SK-N-SH (cell line): ENCODE data around the gene ZNF473. TPM values are rescaled to one million over a fixed set of nuclear protein-coding genes. Genes with fewer than 3 reads are reported as not detected.

Source experiments
- CTCF ChIA-PET: fragments of 300-600, 350-600 bp; formaldehyde crosslinking; extraction: SDS; loops from one replicate; lab custom pipeline; 2021; lab: Yijun Ruan, JAX
- POLR2A ChIA-PET: fragments of 350-600 bp; sonication (Branson Sonifier 250); formaldehyde crosslinking; extraction: SDS; loops from one replicate; lab custom pipeline; 2020; ENCODE audit warnings: antibody characterized with exemption, inconsistent platforms; lab: Yijun Ruan, JAX
- DNase-seq: peaks from one replicate; pipeline ENCODE4 v3.0.0; 2012
- H2AFZ ChIP-seq: fragments of 200-600 bp; sonication (generic); 2 replicates; pipeline ENCODE4 v1.8.1; 2016; ENCODE audit warnings: antibody characterized with exemption, mild to moderate bottlenecking, low read depth
- H3F3A ChIP-seq: fragments of 200-600 bp; sonication (generic); replicated peaks from 2 replicates; pipeline ENCODE3; 2016; ENCODE audit warnings: antibody characterized with exemption, mild to moderate bottlenecking; ENCODE audit not compliant: insufficient read depth
- H3K27ac ChIP-seq, 2 experiments: fragments of 200-500 bp in 1 of 2; fragments of 200-600 bp in 1 of 2; sonication (Bioruptor generic) in 1 of 2; sonication (generic), shearing (Covaris generic) in 1 of 2; 2 replicates each; pipeline versions ENCODE4 v1.5.1 to v1.6.1; 2014 to 2016; ENCODE audit warnings: low read depth in 2 of 2, inconsistent platforms in 1 of 2, low read length in 1 of 2, mild to moderate bottlenecking in 1 of 2, mixed read lengths in 1 of 2
- H3K27me3 ChIP-seq: fragments of 200-600 bp; sonication (generic), shearing (Covaris generic); 2 replicates; pipeline ENCODE4 v1.6.1; 2016; ENCODE audit warnings: mixed run types; ENCODE audit not compliant: insufficient read depth
- H3K36me3 ChIP-seq, 2 experiments: fragments of 200-500 bp in 1 of 2; fragments of 200-600 bp in 1 of 2; sonication (Bioruptor generic) in 1 of 2; sonication (generic) in 1 of 2; replicated peaks in 1 of 2; 2 replicates each; pipeline versions ENCODE3 to v1.5.1; 2014 to 2016; ENCODE audit warnings: low read length in 1 of 2, mild to moderate bottlenecking in 1 of 2; ENCODE audit not compliant: insufficient read depth in 2 of 2, control insufficient read depth in 1 of 2
- H3K4me1 ChIP-seq, 2 experiments: fragments of 200-500 bp in 1 of 2; fragments of 200-600 bp in 1 of 2; sonication (Bioruptor generic) in 1 of 2; sonication (generic), shearing (Covaris generic) in 1 of 2; 2 replicates each; pipeline versions ENCODE4 v1.5.1 to v1.6.1; 2014 to 2016; ENCODE audit warnings: low read depth in 1 of 2, low read length in 1 of 2, mixed run types in 1 of 2; ENCODE audit not compliant: insufficient read depth in 2 of 2, control insufficient read depth in 1 of 2
- H3K4me2 ChIP-seq: fragments of 200-600 bp; sonication (generic), shearing (Covaris generic); 2 replicates; pipeline ENCODE4 v1.6.1; 2017; ENCODE audit warnings: mixed run types
- H3K4me3 ChIP-seq, 2 experiments: fragments of 200-500 bp in 1 of 2; fragments of 200-600 bp in 1 of 2; sonication (Bioruptor generic) in 1 of 2; sonication (generic), shearing (Covaris generic) in 1 of 2; 2 replicates each; pipeline versions ENCODE4 v1.5.1 to v1.8.1; 2014 to 2016; ENCODE audit warnings: low read depth in 2 of 2, inconsistent platforms in 1 of 2, low read length in 1 of 2, mild to moderate bottlenecking in 1 of 2, mixed read lengths in 1 of 2, moderate library complexity in 1 of 2
- H3K79me2 ChIP-seq: fragments of 200-600 bp; sonication (generic); 2 replicates; pipeline ENCODE4 v1.8.1; 2017; ENCODE audit warnings: mild to moderate bottlenecking; ENCODE audit not compliant: insufficient read depth
- H3K9ac ChIP-seq: fragments of 200-600 bp; sonication (generic); 2 replicates; pipeline ENCODE4 v1.6.1; 2017; ENCODE audit warnings: mixed run types
- H3K9me2 ChIP-seq: fragments of 200-600 bp; sonication (generic); 2 replicates; pipeline ENCODE4 v1.6.1; 2017; ENCODE audit warnings: mixed run types
- H3K9me3 ChIP-seq: fragments of 200-600 bp; sonication (generic); 2 replicates; pipeline ENCODE4 v1.6.1; 2017; ENCODE audit warnings: mixed run types, mild to moderate bottlenecking, moderate library complexity
- H4K20me1 ChIP-seq: fragments of 200-600 bp; sonication (generic); 2 replicates; pipeline ENCODE4 v1.6.1; 2017; ENCODE audit warnings: mild to moderate bottlenecking, mixed run types; ENCODE audit not compliant: insufficient read depth
- CHD2 ChIP-seq: fragments of 150-350 bp; IDR thresholded peaks from 2 replicates; pipeline ENCODE4 v1.6.1; 2018; ENCODE audit warnings: low read length; ENCODE audit not compliant: partially characterized antibody
- ELF1 ChIP-seq: IDR thresholded peaks from 2 replicates; pipeline ENCODE4 v1.4.0; 2012
- EP300 ChIP-seq, 2 experiments: IDR thresholded peaks; 2 replicates each; pipeline versions ENCODE4 v1.4.0 to v1.6.1; 2012; ENCODE audit warnings: borderline replicate concordance in 1 of 2, low read depth in 1 of 2, low read length in 1 of 2
- EZH2phosphoT487 ChIP-seq: fragments of 200-600 bp; sonication (generic); IDR thresholded peaks from 2 replicates; pipeline ENCODE4 v1.6.1; 2017; ENCODE audit warnings: low read depth, mixed run types, mild to moderate bottlenecking, antibody characterized with exemption, moderate library complexity, borderline replicate concordance
- FOSL2 ChIP-seq: IDR thresholded peaks from 2 replicates; pipeline ENCODE4 v1.4.0; 2012; ENCODE audit warnings: low read depth, mild to moderate bottlenecking, moderate library complexity, borderline replicate concordance
- FOXJ3 ChIP-seq: sonication (generic); formaldehyde crosslinking; IDR thresholded peaks from 2 replicates; pipeline ENCODE4 v1.5.1; 2020; ENCODE audit warnings: mild to moderate bottlenecking, missing genetic modification reagents
- FOXM1 ChIP-seq: IDR thresholded peaks from 2 replicates; pipeline ENCODE4 v1.4.0; 2012; ENCODE audit warnings: low read depth, mild to moderate bottlenecking
- GABPA ChIP-seq: IDR thresholded peaks from 2 replicates; pipeline ENCODE4 v1.4.0; 2012; ENCODE audit warnings: low read depth, mild to moderate bottlenecking
- JUND ChIP-seq: IDR thresholded peaks from 2 replicates; pipeline ENCODE4 v1.4.0; 2012
- MXI1 ChIP-seq: IDR thresholded peaks from 2 replicates; pipeline ENCODE4 v1.6.1; 2012; ENCODE audit warnings: mild to moderate bottlenecking, low read depth, low read length, improper control_type of control experiment
- NFIC ChIP-seq: IDR thresholded peaks from 2 replicates; pipeline ENCODE4 v1.4.0; 2012; ENCODE audit warnings: borderline replicate concordance
- NRF1 ChIP-seq: IDR thresholded peaks from 2 replicates; pipeline ENCODE4 v1.6.1; 2012; ENCODE audit warnings: low read depth, mild to moderate bottlenecking, low read length
- POLR2AphosphoS5 ChIP-seq: IDR thresholded peaks from 2 replicates; pipeline ENCODE4 v1.6.1; 2012; ENCODE audit warnings: low read depth, low read length
- RFX5 ChIP-seq: IDR thresholded peaks from 2 replicates; pipeline ENCODE4 v1.6.1; 2012; ENCODE audit warnings: mild to moderate bottlenecking, improper control_type of control experiment, low read length
- RXRA ChIP-seq: IDR thresholded peaks from 2 replicates; pipeline ENCODE4 v1.4.0; 2012; ENCODE audit warnings: low read depth, mild to moderate bottlenecking, borderline replicate concordance
- SIN3A ChIP-seq: IDR thresholded peaks from 2 replicates; pipeline ENCODE4 v1.6.1; 2012; ENCODE audit warnings: low read depth, mild to moderate bottlenecking, low read length, moderate library complexity, borderline replicate concordance
- SMC3 ChIP-seq: IDR thresholded peaks from 2 replicates; pipeline ENCODE4 v1.6.1; 2012; ENCODE audit warnings: low read depth, low read length, improper control_type of control experiment
- YY1 ChIP-seq: IDR thresholded peaks from 2 replicates; pipeline ENCODE4 v1.4.0; 2012; ENCODE audit warnings: low read depth, mild to moderate bottlenecking
- WGBS: methylation state at CpG from one replicate; pipeline ENCODE4 v1.1.6; 2017; ENCODE audit warnings: low lambda C conversion rate; 5-methylcytosine and 5-hydroxymethylcytosine counted together
- polyA plus RNA-seq, 3 experiments: library from polyadenylated mRNA; depleted of rRNA; stranded (reverse); fragments of >200 nt; gene quantifications; 2 replicates each; pipeline ENCODE4 v1.2.3, GENCODE V29; 2012
- TF ChIP-seq, protein P1 (sequence below): IDR thresholded peaks from 2 replicates; pipeline ENCODE4 v1.4.0; 2012; ENCODE audit warnings: low read depth, borderline replicate concordance
- TF ChIP-seq, protein P2 (sequence below): IDR thresholded peaks from 2 replicates; pipeline ENCODE4 v1.4.0; 2012; ENCODE audit warnings: low read depth, borderline replicate concordance
- TF ChIP-seq, protein P3 (sequence below): fragments of 150-350 bp; IDR thresholded peaks from 2 replicates; pipeline ENCODE4 v1.6.1; 2016; ENCODE audit warnings: mild to moderate bottlenecking, low read depth, low read length

The ZNF473 gene
- polyA plus RNA-seq, 1 of the 3 experiments (the other 2 are of a cell fraction), result 5.4 TPM

DNA sequence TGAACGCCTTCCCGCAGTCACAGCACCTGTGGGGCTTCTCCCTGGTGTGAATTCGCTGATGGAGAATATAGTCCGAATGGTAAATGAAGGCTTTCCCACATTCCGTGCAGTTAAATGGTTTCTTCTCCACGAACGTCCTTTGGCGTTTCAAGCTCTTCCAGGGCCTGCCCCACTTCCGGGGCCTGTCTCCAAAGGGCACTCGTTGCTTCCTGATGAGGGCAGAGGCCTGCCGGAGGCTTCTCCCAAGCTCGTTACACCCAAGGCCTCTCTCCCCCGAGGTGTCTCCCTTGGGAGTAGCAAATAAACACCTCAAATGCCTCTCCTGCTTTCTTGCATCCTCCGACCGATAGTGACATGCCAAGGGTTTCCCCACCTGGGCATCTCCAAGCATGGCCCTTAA is 34.3 kb downstream of the ZNF473 start:
- no peak overlapping the region for H3K4me3 ChIP-seq
- no peaks in the 10 kb centered on the region for H3K9me2 ChIP-seq
- no peaks in the 10 kb centered on the region for H3F3A ChIP-seq
- POLR2A ChIA-PET, result no interaction called here
- no peak overlapping the region for H3K9ac ChIP-seq
- H3K36me3 ChIP-seq, result no peaks in the 10 kb centered on the region
- peaks cover 5% of the 10 kb centered on the region; the same call in 1 of the 2 replicates for H3K27me3 ChIP-seq
- 19% methylated on average over 15 of the region's 15 CpGs for WGBS
- H2AFZ ChIP-seq, result no peak overlapping the region
- no peaks in the 10 kb centered on the region for H3K4me1 ChIP-seq
- TF ChIP-seq CHD2 (no peak), FOXJ3 (CRISPR knock-in tag) (no peak), RFX5 (no peak), NRF1 (no peak), NFIC (no peak), SMC3 (no peak), ELF1 (no peak), FOXM1 (no peak), JUND (no peak), EP300 (IDR thresholded peaks at IDR 0.05; ENCODE audit: borderline replicate concordance in 1 of 2, low read depth in 1 of 2, low read length in 1 of 2) (no peak), SIN3A (no peak), RXRA (no peak), FOSL2 (no peak), POLR2AphosphoS5 (no peak)
- TF ChIP-seq, protein P1, sequence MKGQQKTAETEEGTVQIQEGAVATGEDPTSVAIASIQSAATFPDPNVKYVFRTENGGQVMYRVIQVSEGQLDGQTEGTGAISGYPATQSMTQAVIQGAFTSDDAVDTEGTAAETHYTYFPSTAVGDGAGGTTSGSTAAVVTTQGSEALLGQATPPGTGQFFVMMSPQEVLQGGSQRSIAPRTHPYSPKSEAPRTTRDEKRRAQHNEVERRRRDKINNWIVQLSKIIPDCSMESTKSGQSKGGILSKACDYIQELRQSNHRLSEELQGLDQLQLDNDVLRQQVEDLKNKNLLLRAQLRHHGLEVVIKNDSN, result no peak
- TF ChIP-seq, protein P2, sequence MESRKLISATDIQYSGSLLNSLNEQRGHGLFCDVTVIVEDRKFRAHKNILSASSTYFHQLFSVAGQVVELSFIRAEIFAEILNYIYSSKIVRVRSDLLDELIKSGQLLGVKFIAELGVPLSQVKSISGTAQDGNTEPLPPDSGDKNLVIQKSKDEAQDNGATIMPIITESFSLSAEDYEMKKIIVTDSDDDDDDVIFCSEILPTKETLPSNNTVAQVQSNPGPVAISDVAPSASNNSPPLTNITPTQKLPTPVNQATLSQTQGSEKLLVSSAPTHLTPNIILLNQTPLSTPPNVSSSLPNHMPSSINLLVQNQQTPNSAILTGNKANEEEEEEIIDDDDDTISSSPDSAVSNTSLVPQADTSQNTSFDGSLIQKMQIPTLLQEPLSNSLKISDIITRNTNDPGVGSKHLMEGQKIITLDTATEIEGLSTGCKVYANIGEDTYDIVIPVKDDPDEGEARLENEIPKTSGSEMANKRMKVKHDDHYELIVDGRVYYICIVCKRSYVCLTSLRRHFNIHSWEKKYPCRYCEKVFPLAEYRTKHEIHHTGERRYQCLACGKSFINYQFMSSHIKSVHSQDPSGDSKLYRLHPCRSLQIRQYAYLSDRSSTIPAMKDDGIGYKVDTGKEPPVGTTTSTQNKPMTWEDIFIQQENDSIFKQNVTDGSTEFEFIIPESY, result no peak
- H3K79me2 ChIP-seq, result no peaks in the 10 kb centered on the region
- DNase-seq, result no peak
- H4K20me1 ChIP-seq, result no peaks in the 10 kb centered on the region
- no peaks in the 10 kb centered on the region for H3K9me3 ChIP-seq
- no peak overlapping the region for H3K27ac ChIP-seq
- CTCF ChIA-PET, result interaction anchor here (1.3 kb wide), 1 partner anchor 12 kb away, joined by 5 read pairs; no protein-coding TSS in a partner anchor
- no peak overlapping the region for H3K4me2 ChIP-seq

DNA sequence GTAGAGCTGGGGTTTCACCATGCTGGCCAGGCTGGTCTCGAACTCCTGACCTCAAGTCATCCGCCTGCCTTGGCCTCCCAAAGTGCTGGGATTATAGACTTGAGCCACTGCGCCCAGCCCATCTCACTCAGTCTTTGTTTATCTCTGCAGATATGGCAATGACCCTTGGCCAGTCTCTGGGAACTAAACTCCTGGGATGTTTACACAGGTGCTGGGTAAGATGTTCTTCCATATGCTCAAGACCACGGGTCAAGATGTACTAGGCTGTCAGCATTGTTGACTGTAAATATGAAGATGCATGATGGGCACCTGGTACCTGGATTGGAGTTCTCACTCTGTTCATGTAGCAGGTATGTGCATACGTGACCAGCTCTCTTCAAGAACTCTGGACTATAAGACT is 35.8 kb downstream of the ZNF473 start:
- H3F3A ChIP-seq, result peaks cover 3% of the 10 kb centered on the region
- H3K27me3 ChIP-seq, result peaks cover 18% of the 10 kb centered on the region; the same call in 1 of the 2 replicates
- CTCF ChIA-PET, result no interaction called here
- no peak overlapping the region for H3K4me3 ChIP-seq
- H2AFZ ChIP-seq, result no peak overlapping the region
- WGBS, result 4% methylated on average over 5 of the region's 5 CpGs
- H3K9ac ChIP-seq, result no peak overlapping the region
- no peak overlapping the region for H3K27ac ChIP-seq
- no peaks in the 10 kb centered on the region for H3K36me3 ChIP-seq
- no peak for DNase-seq
- H3K9me2 ChIP-seq, result no peaks in the 10 kb centered on the region
- H4K20me1 ChIP-seq, result no peaks in the 10 kb centered on the region
- H3K9me3 ChIP-seq, result no peaks in the 10 kb centered on the region
- H3K4me1 ChIP-seq, result no peaks in the 10 kb centered on the region
- no peak overlapping the region for H3K4me2 ChIP-seq
- POLR2A ChIA-PET, result no interaction called here
- no peaks in the 10 kb centered on the region for H3K79me2 ChIP-seq
- TF ChIP-seq EP300 (IDR thresholded peaks at IDR 0.05; ENCODE audit: borderline replicate concordance in 1 of 2, low read depth in 1 of 2, low read length in 1 of 2), result no peak
- TF ChIP-seq, protein P1, result no peak
- TF ChIP-seq, protein P2, result no peak
- no peak for TF ChIP-seq SIN3A
- TF ChIP-seq FOXM1, result no peak
- no peak for TF ChIP-seq GABPA
- TF ChIP-seq MXI1, result no peak
- TF ChIP-seq JUND, result no peak
- no peak for TF ChIP-seq YY1
- TF ChIP-seq SMC3, result no peak
- TF ChIP-seq EZH2phosphoT487, result no peak
- TF ChIP-seq, protein P3, sequence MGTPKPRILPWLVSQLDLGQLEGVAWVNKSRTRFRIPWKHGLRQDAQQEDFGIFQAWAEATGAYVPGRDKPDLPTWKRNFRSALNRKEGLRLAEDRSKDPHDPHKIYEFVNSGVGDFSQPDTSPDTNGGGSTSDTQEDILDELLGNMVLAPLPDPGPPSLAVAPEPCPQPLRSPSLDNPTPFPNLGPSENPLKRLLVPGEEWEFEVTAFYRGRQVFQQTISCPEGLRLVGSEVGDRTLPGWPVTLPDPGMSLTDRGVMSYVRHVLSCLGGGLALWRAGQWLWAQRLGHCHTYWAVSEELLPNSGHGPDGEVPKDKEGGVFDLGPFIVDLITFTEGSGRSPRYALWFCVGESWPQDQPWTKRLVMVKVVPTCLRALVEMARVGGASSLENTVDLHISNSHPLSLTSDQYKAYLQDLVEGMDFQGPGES, result no peak
- no peak for TF ChIP-seq NFIC
